Type B pancreatic cell (in vitro differentiated cells): ENCODE data around the gene MPP3. TPM values are rescaled to one million over a fixed set of nuclear protein-coding genes. Genes with fewer than 3 reads are reported as not detected.

ENCODE experiments used
- DNase-seq: peaks from one replicate; pipeline ENCODE4 v3.0.0; 2021; ENCODE audit warnings: mixed read lengths; ENCODE audit not compliant: unreplicated experiment; ENCODE audit errors: extremely low spot score
- H3K27ac Mint-ChIP-seq: 2 replicates; pipeline ENCODE4 v1.8.0; 2021; ENCODE audit warnings: mild to moderate bottlenecking, mixed read lengths
- H3K27me3 Mint-ChIP-seq: 2 replicates; pipeline ENCODE4 v1.8.0; 2021; ENCODE audit warnings: mixed read lengths
- H3K36me3 Mint-ChIP-seq: 2 replicates; pipeline ENCODE4 v1.8.0; 2021; ENCODE audit warnings: mixed read lengths
- H3K4me1 Mint-ChIP-seq: one replicate; pipeline ENCODE4 v1.8.0; 2021; ENCODE audit warnings: mixed read lengths; ENCODE audit not compliant: unreplicated experiment
- H3K4me3 Mint-ChIP-seq: 2 replicates; pipeline ENCODE4 v1.8.0; 2021; ENCODE audit warnings: mild to moderate bottlenecking, mixed read lengths
- H3K9me3 Mint-ChIP-seq: 2 replicates; pipeline ENCODE4 v1.8.0; 2021; ENCODE audit warnings: mixed read lengths
- total RNA-seq: library from RNA; stranded (reverse); gene quantifications from 2 replicates; pipeline ENCODE4 v1.2.1, GENCODE V29; 2021; ENCODE audit warnings: low replicate concordance
- TF ChIP-seq, protein P1 (sequence below): fragments of 200-600 bp; sonication (generic); conservative IDR thresholded peaks from 2 replicates; pipeline ENCODE4 v1.5.0; 2021; ENCODE audit warnings: antibody characterized with exemption, mild to moderate bottlenecking

MPP3 gene
- total RNA-seq, 1 donor from 2014 or later: 7.8 TPM

- Mint-ChIP-seq H3K9me3 (no peaks in the 10 kb centered on the region), H3K4me1 (no peaks in the 10 kb centered on the region), H3K27ac (no peak overlapping the region), H3K4me3 (no peak overlapping the region), H3K36me3 (no peaks in the 10 kb centered on the region), H3K27me3 (no peaks in the 10 kb centered on the region)
- DNase-seq: no peak
- TF ChIP-seq, protein P1, sequence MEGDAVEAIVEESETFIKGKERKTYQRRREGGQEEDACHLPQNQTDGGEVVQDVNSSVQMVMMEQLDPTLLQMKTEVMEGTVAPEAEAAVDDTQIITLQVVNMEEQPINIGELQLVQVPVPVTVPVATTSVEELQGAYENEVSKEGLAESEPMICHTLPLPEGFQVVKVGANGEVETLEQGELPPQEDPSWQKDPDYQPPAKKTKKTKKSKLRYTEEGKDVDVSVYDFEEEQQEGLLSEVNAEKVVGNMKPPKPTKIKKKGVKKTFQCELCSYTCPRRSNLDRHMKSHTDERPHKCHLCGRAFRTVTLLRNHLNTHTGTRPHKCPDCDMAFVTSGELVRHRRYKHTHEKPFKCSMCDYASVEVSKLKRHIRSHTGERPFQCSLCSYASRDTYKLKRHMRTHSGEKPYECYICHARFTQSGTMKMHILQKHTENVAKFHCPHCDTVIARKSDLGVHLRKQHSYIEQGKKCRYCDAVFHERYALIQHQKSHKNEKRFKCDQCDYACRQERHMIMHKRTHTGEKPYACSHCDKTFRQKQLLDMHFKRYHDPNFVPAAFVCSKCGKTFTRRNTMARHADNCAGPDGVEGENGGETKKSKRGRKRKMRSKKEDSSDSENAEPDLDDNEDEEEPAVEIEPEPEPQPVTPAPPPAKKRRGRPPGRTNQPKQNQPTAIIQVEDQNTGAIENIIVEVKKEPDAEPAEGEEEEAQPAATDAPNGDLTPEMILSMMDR: no peak
Observed at GRCh38 chr17:43879723-43880419, 46.9 kb upstream of the MPP3 start.

GRCh38 chr17:43878260-43879175, 45.6 kb upstream of the MPP3 start:
- DNase-seq: peak; percentile 87
- H3K4me1 Mint-ChIP-seq: peaks cover 6% of the 10 kb centered on the region
- H3K4me3 Mint-ChIP-seq: no peak overlapping the region
- no peaks in the 10 kb centered on the region for H3K27me3 Mint-ChIP-seq
- TF ChIP-seq, protein P1: peak; percentile 94
- H3K9me3 Mint-ChIP-seq: no peaks in the 10 kb centered on the region
- no peaks in the 10 kb centered on the region for H3K36me3 Mint-ChIP-seq
- H3K27ac Mint-ChIP-seq: peak overlapping the region; percentile 39

DNA sequence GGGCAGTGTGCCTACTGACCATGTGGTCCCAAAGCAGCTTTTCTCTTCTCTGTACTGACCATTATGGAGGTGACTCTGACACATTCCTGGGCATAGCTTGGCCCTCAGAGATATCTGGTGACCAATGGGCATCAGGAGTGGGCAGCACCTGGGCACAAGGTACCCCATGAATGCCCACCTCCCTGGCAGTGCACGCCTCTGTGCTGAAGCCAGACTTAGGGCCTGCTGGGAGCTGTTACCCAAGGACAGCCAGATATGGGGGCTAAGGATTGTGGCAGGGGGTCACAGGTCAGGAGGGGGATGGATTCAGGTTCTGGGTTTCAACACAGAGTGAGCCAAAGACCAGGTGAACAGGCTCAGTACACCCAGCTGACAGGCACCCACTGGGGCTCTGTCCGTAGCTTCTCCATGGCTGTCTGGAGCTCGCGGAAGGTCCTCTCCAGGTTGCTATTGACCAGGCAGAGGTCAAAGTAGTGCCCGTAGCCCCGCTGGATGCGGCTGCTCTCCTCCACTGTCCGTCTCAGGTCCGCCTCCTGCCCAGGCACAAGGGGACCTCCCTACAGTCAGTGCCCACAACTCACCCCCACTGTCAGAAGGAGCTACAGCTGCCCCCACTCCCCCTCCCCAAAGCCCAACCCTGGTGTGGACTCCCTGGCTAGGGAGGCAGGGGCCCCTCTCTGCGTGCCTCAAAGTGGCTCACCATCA, 44.7 kb upstream of the MPP3 start:
- TF ChIP-seq, protein P1: no peak
- no peak for DNase-seq
- H3K4me1 Mint-ChIP-seq: peaks cover 9% of the 10 kb centered on the region

GRCh38 chr17:43877031-43877430, 44.1 kb upstream of the MPP3 start:
- Mint-ChIP-seq H3K4me3 (no peak overlapping the region), H3K9me3 (no peaks in the 10 kb centered on the region), H3K27me3 (peaks cover 3% of the 10 kb centered on the region), H3K27ac (no peak overlapping the region), H3K4me1 (peaks cover 14% of the 10 kb centered on the region), H3K36me3 (no peaks in the 10 kb centered on the region)
- TF ChIP-seq, protein P1: no peak
- DNase-seq: no peak

More for the DNA sequence above, 44.7 kb upstream of the MPP3 start:
- no peaks in the 10 kb centered on the region for H3K27me3 Mint-ChIP-seq
- H3K27ac Mint-ChIP-seq: no peak overlapping the region
- H3K36me3 Mint-ChIP-seq: no peaks in the 10 kb centered on the region
- no peak overlapping the region for H3K4me3 Mint-ChIP-seq
- H3K9me3 Mint-ChIP-seq: no peaks in the 10 kb centered on the region

DNA sequence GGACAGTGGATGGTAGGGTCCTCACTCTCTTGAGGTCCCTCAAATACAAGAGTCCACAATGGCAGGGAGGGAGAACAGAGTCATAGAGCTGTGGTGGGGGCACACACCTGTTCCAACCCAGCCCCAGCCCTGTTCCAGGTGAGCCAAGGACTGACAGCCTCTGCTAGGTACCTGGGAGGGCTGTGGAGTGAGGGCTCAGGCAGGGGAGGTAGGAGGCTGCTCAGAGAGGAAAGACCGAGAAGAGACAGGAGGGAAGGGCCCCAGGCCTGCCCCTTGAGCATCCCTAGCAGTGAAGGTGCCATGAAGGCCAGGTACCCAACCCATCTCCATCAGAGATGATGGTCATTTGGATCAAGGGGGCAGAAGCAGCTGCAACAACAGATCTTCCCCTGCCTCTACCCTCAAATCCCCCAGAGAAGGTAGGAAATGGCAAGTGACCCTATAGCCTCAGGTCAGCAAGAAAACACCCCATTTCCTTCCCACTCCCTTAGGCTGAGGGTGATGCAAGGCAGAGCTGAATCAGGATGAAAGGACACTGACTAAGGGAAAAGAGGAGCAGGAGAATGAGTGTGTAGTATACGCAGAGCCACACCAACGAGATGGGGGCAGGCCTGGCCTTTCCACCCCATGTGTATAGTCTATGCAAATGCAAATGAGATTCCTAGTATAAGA, 42.7 kb upstream of the MPP3 start:
- TF ChIP-seq, protein P1: no peak
- Mint-ChIP-seq H3K27ac (no peak overlapping the region), H3K27me3 (peaks cover 3% of the 10 kb centered on the region), H3K4me3 (no peak overlapping the region), H3K36me3 (no peaks in the 10 kb centered on the region), H3K4me1 (peaks cover 14% of the 10 kb centered on the region), H3K9me3 (no peaks in the 10 kb centered on the region)
- DNase-seq: no peak
